ACHN (cell line): Measurements from ENCODE around the gene PDGFA.

Experiments
- DNase-seq: peaks from one replicate; pipeline ENCODE4 v3.0.0-alpha.2; 2015
- in situ Hi-C: cut with HindIII; loops from 2 replicates; pipeline ENCODE4 v1.10.0; 2017; ENCODE audit warnings: low sequenced_read_pairs, low pct_ligation_motif_present, low pct_unique_long_range_greater_than_20kb

PDGFA gene

GRCh38 chr7:471866-472639, 47.6 kb downstream of the PDGFA start:
- in situ Hi-C loops = no loop called here
- no peak for DNase-seq

GRCh38 chr7:471191-471865, 48.3 kb downstream of the PDGFA start:
- DNase-seq = no peak
- in situ Hi-C loops = no loop called here

- no peak for DNase-seq
- in situ Hi-C loops = no loop called here
Observed at GRCh38 chr7:469563-469961, 50.1 kb downstream of the PDGFA start.

- no peak for DNase-seq
- in situ Hi-C loops = no loop called here
Observed at GRCh38 chr7:468681-469562, 50.7 kb downstream of the PDGFA start.

- in situ Hi-C loops = no loop called here
- DNase-seq = no peak
Observed at GRCh38 chr7:467856-468545, 51.6 kb downstream of the PDGFA start.

- in situ Hi-C loops = no loop called here
- DNase-seq = no peak
Observed at GRCh38 chr7:467393-467828, 52.2 kb downstream of the PDGFA start.

- DNase-seq = no peak
- in situ Hi-C loops = no loop called here
Observed at GRCh38 chr7:466465-467191, 53.0 kb downstream of the PDGFA start.

GRCh38 chr7:465710-466400, 53.8 kb downstream of the PDGFA start:
- DNase-seq = peak; percentile 9
- in situ Hi-C loops = no loop called here

- in situ Hi-C loops = no loop called here
- no peak for DNase-seq
Observed at GRCh38 chr7:464454-465401, 54.9 kb downstream of the PDGFA start.

- in situ Hi-C loops = no loop called here
- no peak for DNase-seq
Observed at GRCh38 chr7:463817-464453, 55.7 kb downstream of the PDGFA start.

GRCh38 chr7:463362-463781, 56.3 kb downstream of the PDGFA start:
- in situ Hi-C loops = no loop called here
- no peak for DNase-seq

GRCh38 chr7:462173-463103, 57.2 kb downstream of the PDGFA start:
- in situ Hi-C loops = no loop called here
- DNase-seq = no peak

GRCh38 chr7:461453-462172, 58.0 kb downstream of the PDGFA start:
- in situ Hi-C loops = no loop called here
- DNase-seq = no peak

- no peak for DNase-seq
- in situ Hi-C loops = no loop called here
Observed at GRCh38 chr7:461117-461452, 58.6 kb downstream of the PDGFA start.
